K562 (cell line): Measurements from ENCODE around the gene MGAT4D. TPM values are rescaled to one million over a fixed set of nuclear protein-coding genes. Genes with fewer than 3 reads are reported as not detected.

Experiments
- BMI1 ChIP-seq: fragments of 150-350 bp; IDR thresholded peaks from 2 replicates; pipeline ENCODE4 v1.6.1; 2014; ENCODE audit warnings: low read length
- DIDO1 ChIP-seq: fragments of 450-650 bp; IDR thresholded peaks from 2 replicates; pipeline ENCODE4 v1.6.1; 2016; ENCODE audit warnings: low read depth, missing biosample characterization, missing genetic modification characterization
- E2F5 ChIP-seq: sonication (generic); formaldehyde crosslinking; IDR thresholded peaks from 2 replicates; pipeline ENCODE4 v1.8.0; 2022; ENCODE audit warnings: mild to moderate bottlenecking, missing genetic modification reagents
- EHMT2 ChIP-seq: fragments of 450-650 bp; IDR thresholded peaks from 2 replicates; pipeline ENCODE4 v1.6.1; 2018; ENCODE audit warnings: antibody characterized with exemption
- MCM7 ChIP-seq, 2 experiments: fragments of 450-650 bp; IDR thresholded peaks; 2 replicates each; pipeline ENCODE4 v1.6.1; 2016 to 2018
- MXD1 ChIP-seq: fragments of 250-450 bp; sonication (Bioruptor Pico); IDR thresholded peaks from 2 replicates; pipeline ENCODE4 v1.8.0; 2021; ENCODE audit warnings: borderline replicate concordance, mild to moderate bottlenecking, moderate library complexity; ENCODE audit not compliant: poor library complexity, severe bottlenecking
- RBM14 ChIP-seq: fragments of 200-400 bp; formaldehyde crosslinking; IDR thresholded peaks from 2 replicates; pipeline ENCODE4 v1.6.1; 2018; ENCODE audit warnings: low read depth, mild to moderate bottlenecking, low read length, moderate library complexity, borderline replicate concordance; ENCODE audit not compliant: insufficient read depth
- TAF9B ChIP-seq: fragments of 450-650 bp; IDR thresholded peaks from 2 replicates; pipeline ENCODE4 v1.6.1; 2018; ENCODE audit warnings: mild to moderate bottlenecking; ENCODE audit not compliant: partially characterized antibody
- YY1 ChIP-seq, 3 experiments: IDR thresholded peaks; 2 replicates each; pipeline ENCODE4 v1.6.1; 2011; ENCODE audit warnings: low read length in 2 of 3, mild to moderate bottlenecking in 2 of 3, moderate library complexity in 2 of 3, borderline replicate concordance in 1 of 3, control low read depth in 1 of 3, low read depth in 1 of 3; ENCODE audit not compliant: insufficient read depth in 3 of 3, insufficient replicate concordance in 2 of 3, control insufficient read depth in 1 of 3, insufficient read length in 1 of 3; ENCODE audit errors: extremely low read depth in 1 of 3
- ZBTB17 ChIP-seq: fragments of 450-650 bp; formaldehyde crosslinking; IDR thresholded peaks from 2 replicates; pipeline ENCODE4 v1.4.0; 2020; ENCODE audit warnings: mild to moderate bottlenecking
- ZNF175 ChIP-seq: fragments of 200-800 bp; sonication (Bioruptor generic); IDR thresholded peaks from 2 replicates; pipeline ENCODE4 v1.6.1; 2016; ENCODE audit warnings: low read depth, mild to moderate bottlenecking, missing genetic modification characterization, missing compliant biosample characterization
- ZNF431 ChIP-seq: sonication (generic); formaldehyde crosslinking; IDR thresholded peaks from 2 replicates; pipeline ENCODE4 v1.8.0; 2022; ENCODE audit warnings: mild to moderate bottlenecking, missing genetic modification reagents
- polyA plus RNA-seq, 8 experiments: library from polyadenylated mRNA; depleted of rRNA in 4 of 8; stranded (reverse) in 5 of 8; unstranded in 3 of 8; fragments of >200 nt; fragmentation: Nextera tagmentation in 2 of 8; fragmentation: Illumina TruSeq in 1 of 8; extraction: Ambion mirVana in 2 of 8; extraction: Trizol in 1 of 8; gene quantifications; 2 replicates each; pipeline versions ENCODE4 v1.2.1 to v1.2.3, GENCODE V29; 2011 to 2014; ENCODE audit warnings: inconsistent platforms in 1 of 8, missing spikeins in 1 of 8
- total RNA-seq, 7 experiments: library from RNA; depleted of rRNA in 6 of 7; stranded (reverse); fragments of >200 nt in 6 of 7; fragmentation: Illumina TruSeq in 2 of 7; extraction: Trizol in 2 of 7; gene quantifications; 2 replicates each; pipeline versions ENCODE4 v1.2.1 to v1.2.3, GENCODE V29; 2011 to 2021; ENCODE audit warnings: low replicate concordance in 1 of 7
- TF ChIP-seq, protein P1 (sequence below), 2 experiments: fragments of 450-650 bp; formaldehyde crosslinking in 1 of 2; IDR thresholded peaks; 2 replicates each; pipeline versions ENCODE4 v1.4.0 to v1.6.1; 2014 to 2020; ENCODE audit warnings: mild to moderate bottlenecking in 2 of 2, borderline replicate concordance in 1 of 2, low read depth in 1 of 2
- TF ChIP-seq, protein P2 (sequence below): fragments of 450-650 bp; IDR thresholded peaks from 2 replicates; pipeline ENCODE4 v1.6.1; 2016; ENCODE audit warnings: antibody characterized with exemption
- TF ChIP-seq, protein P3 (sequence below): fragments of 250-450 bp; sonication (Bioruptor Pico); IDR thresholded peaks from 2 replicates; pipeline ENCODE4 v1.5.0; 2020; ENCODE audit warnings: mild to moderate bottlenecking

MGAT4D gene
- total and polyA plus RNA-seq, 9 of the 15 experiments (the other 6 are each of a cell fraction or from before 2014, with no cell fraction given) = not detected

GRCh38 chr4:140529434-140529833, 31.3 kb upstream of the MGAT4D start (continued):
- TF ChIP-seq, protein P1, sequence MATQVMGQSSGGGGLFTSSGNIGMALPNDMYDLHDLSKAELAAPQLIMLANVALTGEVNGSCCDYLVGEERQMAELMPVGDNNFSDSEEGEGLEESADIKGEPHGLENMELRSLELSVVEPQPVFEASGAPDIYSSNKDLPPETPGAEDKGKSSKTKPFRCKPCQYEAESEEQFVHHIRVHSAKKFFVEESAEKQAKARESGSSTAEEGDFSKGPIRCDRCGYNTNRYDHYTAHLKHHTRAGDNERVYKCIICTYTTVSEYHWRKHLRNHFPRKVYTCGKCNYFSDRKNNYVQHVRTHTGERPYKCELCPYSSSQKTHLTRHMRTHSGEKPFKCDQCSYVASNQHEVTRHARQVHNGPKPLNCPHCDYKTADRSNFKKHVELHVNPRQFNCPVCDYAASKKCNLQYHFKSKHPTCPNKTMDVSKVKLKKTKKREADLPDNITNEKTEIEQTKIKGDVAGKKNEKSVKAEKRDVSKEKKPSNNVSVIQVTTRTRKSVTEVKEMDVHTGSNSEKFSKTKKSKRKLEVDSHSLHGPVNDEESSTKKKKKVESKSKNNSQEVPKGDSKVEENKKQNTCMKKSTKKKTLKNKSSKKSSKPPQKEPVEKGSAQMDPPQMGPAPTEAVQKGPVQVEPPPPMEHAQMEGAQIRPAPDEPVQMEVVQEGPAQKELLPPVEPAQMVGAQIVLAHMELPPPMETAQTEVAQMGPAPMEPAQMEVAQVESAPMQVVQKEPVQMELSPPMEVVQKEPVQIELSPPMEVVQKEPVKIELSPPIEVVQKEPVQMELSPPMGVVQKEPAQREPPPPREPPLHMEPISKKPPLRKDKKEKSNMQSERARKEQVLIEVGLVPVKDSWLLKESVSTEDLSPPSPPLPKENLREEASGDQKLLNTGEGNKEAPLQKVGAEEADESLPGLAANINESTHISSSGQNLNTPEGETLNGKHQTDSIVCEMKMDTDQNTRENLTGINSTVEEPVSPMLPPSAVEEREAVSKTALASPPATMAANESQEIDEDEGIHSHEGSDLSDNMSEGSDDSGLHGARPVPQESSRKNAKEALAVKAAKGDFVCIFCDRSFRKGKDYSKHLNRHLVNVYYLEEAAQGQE (IDR thresholded peaks at IDR 0.05; ENCODE audit: borderline replicate concordance) = peak; percentile 23; the same call in 1 of the 2 replicates
- TF ChIP-seq, protein P1 (CRISPR knock-in tag; IDR thresholded peaks at IDR 0.05; ENCODE audit: low read depth) = no peak
- TF ChIP-seq BMI1 (no peak), RBM14 (no peak), YY1 (IDR thresholded peaks at IDR 0.05; ENCODE audit: borderline replicate concordance in 1 of 3, control insufficient read depth in 1 of 3, extremely low read depth in 1 of 3, insufficient read depth in 3 of 3, insufficient read length in 1 of 3, insufficient replicate concordance in 2 of 3, low read depth in 1 of 3, low read length in 2 of 3) (no peak), EHMT2 (peak; percentile 94), MCM7 (IDR thresholded peaks at IDR 0.05) (no peak), E2F5 (CRISPR knock-in tag) (no peak), MXD1 (no peak), ZNF175 (CRISPR knock-in tag) (no peak), TAF9B (peak; percentile 39), ZBTB17 (CRISPR knock-in tag) (no peak), ZNF431 (no peak), DIDO1 (no peak)
- TF ChIP-seq, protein P2, sequence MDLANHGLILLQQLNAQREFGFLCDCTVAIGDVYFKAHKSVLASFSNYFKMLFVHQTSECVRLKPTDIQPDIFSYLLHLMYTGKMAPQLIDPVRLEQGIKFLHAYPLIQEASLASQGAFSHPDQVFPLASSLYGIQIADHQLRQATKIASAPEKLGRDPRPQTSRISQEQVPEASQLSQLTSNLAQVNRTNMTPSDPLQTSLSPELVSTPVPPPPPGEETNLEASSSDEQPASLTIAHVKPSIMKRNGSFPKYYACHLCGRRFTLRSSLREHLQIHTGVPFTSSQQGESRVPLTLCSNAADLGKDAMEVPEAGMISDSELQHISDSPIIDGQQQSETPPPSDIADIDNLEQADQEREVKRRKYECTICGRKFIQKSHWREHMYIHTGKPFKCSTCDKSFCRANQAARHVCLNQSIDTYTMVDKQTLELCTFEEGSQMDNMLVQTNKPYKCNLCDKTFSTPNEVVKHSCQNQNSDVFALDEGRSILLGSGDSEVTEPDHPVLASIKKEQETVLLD = peak; percentile 80; the same call in 1 of the 2 replicates
- TF ChIP-seq, protein P3, sequence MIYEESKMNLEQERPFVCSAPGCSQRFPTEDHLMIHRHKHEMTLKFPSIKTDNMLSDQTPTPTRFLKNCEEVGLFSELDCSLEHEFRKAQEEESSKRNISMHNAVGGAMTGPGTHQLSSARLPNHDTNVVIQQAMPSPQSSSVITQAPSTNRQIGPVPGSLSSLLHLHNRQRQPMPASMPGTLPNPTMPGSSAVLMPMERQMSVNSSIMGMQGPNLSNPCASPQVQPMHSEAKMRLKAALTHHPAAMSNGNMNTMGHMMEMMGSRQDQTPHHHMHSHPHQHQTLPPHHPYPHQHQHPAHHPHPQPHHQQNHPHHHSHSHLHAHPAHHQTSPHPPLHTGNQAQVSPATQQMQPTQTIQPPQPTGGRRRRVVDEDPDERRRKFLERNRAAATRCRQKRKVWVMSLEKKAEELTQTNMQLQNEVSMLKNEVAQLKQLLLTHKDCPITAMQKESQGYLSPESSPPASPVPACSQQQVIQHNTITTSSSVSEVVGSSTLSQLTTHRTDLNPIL (CRISPR knock-in tag) = no peak
